HCT116 (cell line): ENCODE results near the gene PTOV1. TPM values are rescaled to one million over a fixed set of nuclear protein-coding genes. Genes with fewer than 3 reads are reported as not detected.

Experiments
- ATAC-seq: fragments of 200-7000 bp; cut with Tn5 transposase; 2 replicates; pipeline ENCODE4 v1.9.1; 2020; ENCODE audit warnings: mild to moderate bottlenecking, moderate library complexity
- BruUV-seq: library from RNA; stranded (reverse); fragments of 400-500 nt; replicated peaks from 2 replicates; lab custom pipeline; 2021; lab: Mats Ljungman, UMichigan
- CTCF ChIA-PET: fragments of 300-600 bp; sonication (Branson Sonifier 250); formaldehyde crosslinking; loops from one replicate; lab custom pipeline; 2021; ENCODE audit warnings: antibody characterized with exemption; lab: Charles Lee
- POLR2A ChIA-PET: fragments of 300-600, 350-600 bp; sonication (Branson Sonifier 250); formaldehyde crosslinking; loops from one replicate; lab custom pipeline; 2021; ENCODE audit warnings: antibody characterized with exemption; lab: Charles Lee
- RAD21 ChIA-PET, 2 experiments: fragments of 300-600 bp; sonication (Branson Sonifier 250); formaldehyde crosslinking; loops; one replicate each; lab custom pipeline; 2023; ENCODE audit warnings: low total read pairs in 2 of 2; ENCODE audit not compliant: uncharacterized antibody in 2 of 2, unreplicated experiment in 2 of 2, low non-redundant PET in 1 of 2; lab: Charles Lee
- DNase-seq: peaks from one replicate; pipeline ENCODE4 v3.0.0-alpha.2; 2010; ENCODE audit warnings: low read depth, low spot score
- H2AFZ ChIP-seq: fragments of 200-600 bp; shearing (Covaris generic), sonication (generic); 2 replicates; pipeline ENCODE4 v1.6.1; 2017; ENCODE audit warnings: low read depth, mixed run types, mixed read lengths, antibody characterized with exemption, low read length; ENCODE audit not compliant: poor library complexity, severe bottlenecking
- H3K27ac ChIP-seq: 2 replicates; pipeline ENCODE4 v1.5.1; 2012; ENCODE audit warnings: low read depth, low read length
- H3K27me3 ChIP-seq: fragments of 200-600 bp; sonication (generic); 2 replicates; pipeline ENCODE4 v1.6.1; 2016; ENCODE audit warnings: mixed run types, low read length, mixed read lengths; ENCODE audit not compliant: insufficient read depth
- H3K36me3 ChIP-seq, 2 experiments: fragments of 200-500 bp in 1 of 2; fragments of 200-600 bp in 1 of 2; sonication (Bioruptor generic) in 1 of 2; sonication (generic) in 1 of 2; 2 replicates each; pipeline versions ENCODE4 v1.5.1 to v1.6.1; 2014 to 2016; ENCODE audit warnings: low read length in 2 of 2, inconsistent platforms in 1 of 2, mixed read lengths in 1 of 2, mixed run types in 1 of 2; ENCODE audit not compliant: insufficient read depth in 2 of 2, control insufficient read depth in 1 of 2
- H3K4me1 ChIP-seq, 2 experiments: fragments of 200-600 bp in 1 of 2; sonication (generic) in 1 of 2; 2 replicates each; pipeline versions ENCODE4 v1.5.1 to v1.6.1; 2012 to 2017; ENCODE audit warnings: low read length in 2 of 2, inconsistent platforms in 1 of 2, mild to moderate bottlenecking in 1 of 2, mixed read lengths in 1 of 2, mixed run types in 1 of 2, moderate library complexity in 1 of 2; ENCODE audit not compliant: insufficient read depth in 2 of 2, control insufficient read depth in 1 of 2
- H3K4me2 ChIP-seq: fragments of 200-600 bp; sonication (generic); 2 replicates; pipeline ENCODE4 v1.6.1; 2017; ENCODE audit warnings: mixed run types, low read length, mixed read lengths
- H3K4me3 ChIP-seq, 2 experiments: fragments of 200-600 bp in 1 of 2; sonication (generic) in 1 of 2; replicated peaks in 1 of 2; 2 replicates each; pipeline ENCODE4 v1.5.1; 2011 to 2016; ENCODE audit warnings: low read length in 2 of 2, control low read depth in 1 of 2, low read depth in 1 of 2, mild to moderate bottlenecking in 1 of 2, mixed read lengths in 1 of 2, mixed run types in 1 of 2
- H3K79me2 ChIP-seq: fragments of 200-600 bp; sonication (generic); 2 replicates; pipeline ENCODE4 v1.6.1; 2017; ENCODE audit warnings: mild to moderate bottlenecking, mixed run types, low read length, moderate library complexity, mixed read lengths; ENCODE audit not compliant: insufficient read depth
- H3K9ac ChIP-seq: fragments of 200-600 bp; sonication (generic); 2 replicates; pipeline ENCODE4 v1.6.1; 2016; ENCODE audit warnings: low read length, mixed read lengths
- H3K9me2 ChIP-seq: fragments of 200-600 bp; sonication (generic), shearing (Covaris generic); 2 replicates; pipeline ENCODE4 v1.6.1; 2017; ENCODE audit warnings: mixed run types, mild to moderate bottlenecking, moderate library complexity; ENCODE audit not compliant: insufficient read depth
- H3K9me3 ChIP-seq, 2 experiments: fragments of 200-500 bp in 1 of 2; fragments of 200-600 bp in 1 of 2; sonication (Bioruptor generic) in 1 of 2; sonication (generic) in 1 of 2; 2 replicates each; pipeline ENCODE4 v1.6.1; 2014 to 2017; ENCODE audit warnings: low read length in 2 of 2, mixed read lengths in 2 of 2, inconsistent platforms in 1 of 2, low read depth in 1 of 2, mild to moderate bottlenecking in 1 of 2, mixed run types in 1 of 2, moderate library complexity in 1 of 2; ENCODE audit not compliant: control insufficient read depth in 1 of 2, insufficient read depth in 1 of 2
- H4K20me1 ChIP-seq: fragments of 200-600 bp; sonication (generic), shearing (Covaris generic); 2 replicates; pipeline ENCODE4 v1.6.1; 2017; ENCODE audit warnings: mixed run types, mild to moderate bottlenecking, moderate library complexity; ENCODE audit not compliant: insufficient read depth
- CEBPB ChIP-seq: IDR thresholded peaks from 2 replicates; pipeline ENCODE4 v1.6.1; 2012; ENCODE audit warnings: low read depth
- CTCF ChIP-seq, 3 experiments: fragments of 200-600 bp in 1 of 3; sonication (generic) in 1 of 3; IDR thresholded peaks in 2 of 3; conservative IDR thresholded peaks in 1 of 3; 2 replicates each; pipeline ENCODE4 v1.5.1; 2012 to 2017; ENCODE audit warnings: low read depth in 2 of 3, low read length in 2 of 3, antibody characterized with exemption in 1 of 3, borderline replicate concordance in 1 of 3, control low read depth in 1 of 3, mild to moderate bottlenecking in 1 of 3, mixed read lengths in 1 of 3, mixed run types in 1 of 3, moderate library complexity in 1 of 3; ENCODE audit not compliant: insufficient read depth in 1 of 3
- EGR1 ChIP-seq: IDR thresholded peaks from 2 replicates; pipeline ENCODE4 v1.6.1; 2012; ENCODE audit warnings: low read depth
- ELF1 ChIP-seq: IDR thresholded peaks from 2 replicates; pipeline ENCODE4 v1.6.1; 2012; ENCODE audit warnings: low read depth, borderline replicate concordance
- EZH2 ChIP-seq: fragments of 200-600 bp; sonication (generic); IDR thresholded peaks from 2 replicates; pipeline ENCODE4 v1.6.1; 2017; ENCODE audit warnings: antibody characterized with exemption, mixed run types
- EZH2phosphoT487 ChIP-seq: fragments of 200-600 bp; IDR thresholded peaks from 2 replicates; pipeline ENCODE4 v1.6.1; 2018; ENCODE audit warnings: antibody characterized with exemption, borderline replicate concordance
- FOSL1 ChIP-seq: IDR thresholded peaks from 2 replicates; pipeline ENCODE4 v1.6.1; 2012; ENCODE audit warnings: low read depth
- RAD21 ChIP-seq: IDR thresholded peaks from 2 replicates; pipeline ENCODE4 v1.6.1; 2012; ENCODE audit warnings: low read depth, mild to moderate bottlenecking
- SIN3A ChIP-seq: IDR thresholded peaks from 2 replicates; pipeline ENCODE4 v1.6.1; 2012; ENCODE audit warnings: low read depth
- YY1 ChIP-seq: IDR thresholded peaks from 2 replicates; pipeline ENCODE4 v1.6.1; 2011; ENCODE audit warnings: low read length, low read depth, moderate library complexity, mild to moderate bottlenecking; ENCODE audit not compliant: insufficient replicate concordance; ENCODE audit errors: extremely low read depth
- intact Hi-C: fragments of 100-400 bp; cut with micrococcal nuclease; formaldehyde crosslinking; loops from 2 replicates; pipeline ENCODE4 v1.10.0; 2022
- total RNA-seq: library from RNA; stranded (reverse); gene quantifications from one replicate; pipeline ENCODE4 v1.2.1, GENCODE V29; 2021; ENCODE audit not compliant: unreplicated experiment
- TF ChIP-seq, protein P1 (sequence below): IDR thresholded peaks from 2 replicates; pipeline ENCODE4 v1.6.1; 2012
- TF ChIP-seq, protein P2 (sequence below): IDR thresholded peaks from 2 replicates; pipeline ENCODE4 v1.6.1; 2012; ENCODE audit warnings: low read depth

PTOV1 gene
- total RNA-seq, 1 experiment from 2014 or later, result 236 TPM

DNA sequence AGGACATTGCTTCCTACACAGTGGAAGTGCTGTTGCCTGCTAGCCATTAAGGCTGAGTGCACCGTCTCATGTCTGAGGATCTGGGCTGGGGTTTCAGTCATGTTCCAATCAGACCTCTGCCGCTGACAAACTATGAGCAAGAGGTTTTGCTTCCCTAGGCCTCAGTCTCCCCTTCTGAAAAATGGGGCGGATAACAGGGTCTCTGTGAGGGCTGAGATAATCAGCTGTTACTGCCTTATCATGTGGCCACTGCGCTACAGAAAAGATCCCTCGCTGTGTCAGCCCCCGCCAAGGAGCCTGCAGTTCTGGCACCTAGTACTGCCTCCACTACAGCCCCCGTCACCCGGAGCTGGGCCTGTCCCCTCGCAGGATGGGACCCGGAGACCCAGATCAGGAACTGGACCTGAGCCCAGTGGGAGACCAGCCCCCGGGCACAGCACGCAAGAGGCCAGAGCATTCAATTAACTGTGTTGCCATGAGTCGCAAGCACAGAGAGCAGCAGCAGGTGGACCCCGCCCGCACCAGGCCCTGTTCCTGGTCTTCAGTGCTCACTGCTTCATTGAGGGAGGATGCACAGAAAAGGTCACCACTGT, 19.4 kb downstream of the PTOV1 start:
- H3K79me2 ChIP-seq, result peaks cover 35% of the 10 kb centered on the region
- H3K9ac ChIP-seq, result peak overlapping the region; percentile 68
- CTCF ChIA-PET, result no interaction called here

GRCh38 chr19:49871349-49871985, 20.5 kb downstream of the PTOV1 start:
- Histone ChIP-seq H3K9me2 (no peaks in the 10 kb centered on the region), H3K4me1 (peaks cover 21 to 50% of the 10 kb centered on the region in 2 experiments; a peak in 3 of 4 replicates), H3K27ac (peak overlapping the region; percentile 83), H2AFZ (no peak overlapping the region), H3K4me3 (no peak overlapping the region), H3K79me2 (peaks cover 31% of the 10 kb centered on the region), H3K4me2 (peak overlapping the region; percentile 79; the same call in 1 of the 2 replicates), H3K36me3 (peaks cover 0 to 9% of the 10 kb centered on the region in 2 experiments; a peak in 1 of 4 replicates)
- no peak for DNase-seq
- intact Hi-C loops, result no loop called here
- TF ChIP-seq EZH2 (no peak), ELF1 (no peak), SIN3A (no peak), RAD21 (no peak), YY1 (no peak), CTCF (IDR thresholded peaks at IDR 0.05 in 2 of 3, conservative IDR thresholded peaks at IDR 0.05 in 1 of 3; ENCODE audit: borderline replicate concordance in 1 of 3, insufficient read depth in 1 of 3, low read depth in 2 of 3, low read length in 2 of 3) (no peak), EGR1 (no peak), FOSL1 (no peak)
- TF ChIP-seq, protein P1, sequence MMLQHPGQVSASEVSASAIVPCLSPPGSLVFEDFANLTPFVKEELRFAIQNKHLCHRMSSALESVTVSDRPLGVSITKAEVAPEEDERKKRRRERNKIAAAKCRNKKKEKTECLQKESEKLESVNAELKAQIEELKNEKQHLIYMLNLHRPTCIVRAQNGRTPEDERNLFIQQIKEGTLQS, result no peak
- TF ChIP-seq, protein P2, sequence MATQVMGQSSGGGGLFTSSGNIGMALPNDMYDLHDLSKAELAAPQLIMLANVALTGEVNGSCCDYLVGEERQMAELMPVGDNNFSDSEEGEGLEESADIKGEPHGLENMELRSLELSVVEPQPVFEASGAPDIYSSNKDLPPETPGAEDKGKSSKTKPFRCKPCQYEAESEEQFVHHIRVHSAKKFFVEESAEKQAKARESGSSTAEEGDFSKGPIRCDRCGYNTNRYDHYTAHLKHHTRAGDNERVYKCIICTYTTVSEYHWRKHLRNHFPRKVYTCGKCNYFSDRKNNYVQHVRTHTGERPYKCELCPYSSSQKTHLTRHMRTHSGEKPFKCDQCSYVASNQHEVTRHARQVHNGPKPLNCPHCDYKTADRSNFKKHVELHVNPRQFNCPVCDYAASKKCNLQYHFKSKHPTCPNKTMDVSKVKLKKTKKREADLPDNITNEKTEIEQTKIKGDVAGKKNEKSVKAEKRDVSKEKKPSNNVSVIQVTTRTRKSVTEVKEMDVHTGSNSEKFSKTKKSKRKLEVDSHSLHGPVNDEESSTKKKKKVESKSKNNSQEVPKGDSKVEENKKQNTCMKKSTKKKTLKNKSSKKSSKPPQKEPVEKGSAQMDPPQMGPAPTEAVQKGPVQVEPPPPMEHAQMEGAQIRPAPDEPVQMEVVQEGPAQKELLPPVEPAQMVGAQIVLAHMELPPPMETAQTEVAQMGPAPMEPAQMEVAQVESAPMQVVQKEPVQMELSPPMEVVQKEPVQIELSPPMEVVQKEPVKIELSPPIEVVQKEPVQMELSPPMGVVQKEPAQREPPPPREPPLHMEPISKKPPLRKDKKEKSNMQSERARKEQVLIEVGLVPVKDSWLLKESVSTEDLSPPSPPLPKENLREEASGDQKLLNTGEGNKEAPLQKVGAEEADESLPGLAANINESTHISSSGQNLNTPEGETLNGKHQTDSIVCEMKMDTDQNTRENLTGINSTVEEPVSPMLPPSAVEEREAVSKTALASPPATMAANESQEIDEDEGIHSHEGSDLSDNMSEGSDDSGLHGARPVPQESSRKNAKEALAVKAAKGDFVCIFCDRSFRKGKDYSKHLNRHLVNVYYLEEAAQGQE, result no peak
- TF ChIP-seq, all 23 proteins: peak for 0
- Histone ChIP-seq H3K9me3 (no peaks in the 10 kb centered on the region), H3K27me3 (no peaks in the 10 kb centered on the region), H4K20me1 (no peaks in the 10 kb centered on the region), H3K9ac (no peak overlapping the region)
- no TSS peak for BruUV-seq
- RAD21 ChIA-PET, result no interaction called here
- no peak for ATAC-seq
- POLR2A ChIA-PET, result no interaction called here
- CTCF ChIA-PET, result no interaction called here

More for the DNA sequence above, 19.4 kb downstream of the PTOV1 start:
- no peaks in the 10 kb centered on the region for H3K9me3 ChIP-seq
- H3K36me3 ChIP-seq, result peaks cover 0 to 9% of the 10 kb centered on the region in 2 experiments; a peak in 1 of 4 replicates
- RAD21 ChIA-PET, result interaction anchor here in 1 of 2 experiments (0.7 kb wide), 1 partner anchor 19 kb away, joined by 3 read pairs; no protein-coding TSS in a partner anchor
- peak overlapping the region; percentile 79 for H3K4me2 ChIP-seq
- DNase-seq, result no peak
- no peaks in the 10 kb centered on the region for H4K20me1 ChIP-seq
- H3K27ac ChIP-seq, result peak overlapping the region; percentile 83
- intact Hi-C loops, result no loop called here
- BruUV-seq, result no TSS peak
- H3K4me1 ChIP-seq, result peaks cover 28 to 57% of the 10 kb centered on the region in 2 experiments; a peak in 3 of 4 replicates
- POLR2A ChIA-PET, result interaction anchor here (2.0 kb wide), 1 partner anchor 20 kb away, joined by 12 read pairs; the partner anchor contains the start of gene PTOV1
- H3K9me2 ChIP-seq, result no peaks in the 10 kb centered on the region
- TF ChIP-seq EZH2phosphoT487 (no peak), CEBPB (no peak)
- peak overlapping the region; percentile 55 to 61 for H3K4me3 ChIP-seq
- H3K27me3 ChIP-seq, result no peaks in the 10 kb centered on the region
- no peak for ATAC-seq
- H2AFZ ChIP-seq, result no peak overlapping the region
